IgD-negative memory B cell (primary cell): Measurements from ENCODE around the gene PI4K2A. TPM values are rescaled to one million over a fixed set of nuclear protein-coding genes. Genes with fewer than 3 reads are reported as not detected.

Experiments
- H3K27ac Mint-ChIP-seq, 3 donors: one replicate each; pipeline ENCODE4 v1.8.0; 2020 to 2022; ENCODE audit warnings: mild to moderate bottlenecking in 3 of 3, mixed read lengths in 3 of 3, moderate library complexity in 1 of 3
- H3K27me3 Mint-ChIP-seq: one replicate; pipeline ENCODE4 v1.8.0; 2021; ENCODE audit warnings: mixed read lengths
- H3K36me3 Mint-ChIP-seq: one replicate; pipeline ENCODE4 v1.8.0; 2020; ENCODE audit warnings: mild to moderate bottlenecking, mixed read lengths
- H3K4me1 Mint-ChIP-seq, 3 donors: one replicate each; pipeline ENCODE4 v1.8.0; 2020 to 2022; ENCODE audit warnings: mixed read lengths in 3 of 3, mild to moderate bottlenecking in 1 of 3
- H3K4me3 Mint-ChIP-seq, 4 donors: one replicate each; pipeline ENCODE4 v1.8.0; 2020 to 2022; ENCODE audit warnings: mild to moderate bottlenecking in 4 of 4, mixed read lengths in 4 of 4, moderate library complexity in 3 of 4
- H3K9me3 Mint-ChIP-seq, 3 donors: one replicate each; pipeline ENCODE4 v1.8.0; 2020 to 2021; ENCODE audit warnings: mixed read lengths in 3 of 3, mild to moderate bottlenecking in 1 of 3
- polyA plus RNA-seq: library from polyadenylated mRNA; unstranded; fragments of 300-500 nt; fragmentation: Illumina TruSeq; gene quantifications from one replicate; pipeline ENCODE4 v1.2.3, GENCODE V29; 2021

PI4K2A gene
- polyA plus RNA-seq = 10.0 TPM

GRCh38 chr10:97640174-97640867, at the start of gene PI4K2A:
Gene PI4K2A (plus strand): TSS chr10:97640671. CDS start chr10:97640743, 72 bp downstream.
- Mint-ChIP-seq H3K36me3 (peaks cover 7% of the 10 kb centered on the region), H3K27me3 (no peaks in the 10 kb centered on the region), H3K4me1 (peaks cover 6 to 21% (median 18%) of the 10 kb centered on the region in 3 donors), H3K4me3 (peak within 1 kb of the TSS; percentile 94 to 100 (median 98)), H3K9me3 (no peaks in the 10 kb centered on the region), H3K27ac (peak within 1 kb of the TSS; percentile 92 to 98 (median 96))

- H3K4me1 Mint-ChIP-seq = no peaks in the 10 kb centered on the region
- no peaks in the 10 kb centered on the region for H3K9me3 Mint-ChIP-seq
- H3K4me3 Mint-ChIP-seq = no peak overlapping the region
- no peak overlapping the region for H3K27ac Mint-ChIP-seq
- peaks cover 2% of the 10 kb centered on the region for H3K27me3 Mint-ChIP-seq
- no peaks in the 10 kb centered on the region for H3K36me3 Mint-ChIP-seq
Measured at GRCh38 chr10:97590748-97591495, 49.5 kb upstream of the PI4K2A start.

GRCh38 chr10:97593421-97593820, 47.0 kb upstream of the PI4K2A start:
- Mint-ChIP-seq H3K27ac (no peak overlapping the region), H3K4me1 (no peaks in the 10 kb centered on the region), H3K27me3 (peaks cover 2% of the 10 kb centered on the region), H3K36me3 (no peaks in the 10 kb centered on the region), H3K9me3 (no peaks in the 10 kb centered on the region), H3K4me3 (no peak overlapping the region)

GRCh38 chr10:97596101-97597082, 44.1 kb upstream of the PI4K2A start:
- H3K27me3 Mint-ChIP-seq = peaks cover 2% of the 10 kb centered on the region

GRCh38 chr10:97597778-97598177, 42.7 kb upstream of the PI4K2A start:
- H3K4me1 Mint-ChIP-seq = no peaks in the 10 kb centered on the region
- H3K4me3 Mint-ChIP-seq = no peak overlapping the region
- no peaks in the 10 kb centered on the region for H3K27me3 Mint-ChIP-seq
- no peaks in the 10 kb centered on the region for H3K36me3 Mint-ChIP-seq
- H3K27ac Mint-ChIP-seq = no peak overlapping the region
- no peaks in the 10 kb centered on the region for H3K9me3 Mint-ChIP-seq

More at GRCh38 chr10:97596101-97597082, 44.1 kb upstream of the PI4K2A start:
- no peak overlapping the region for H3K27ac Mint-ChIP-seq
- no peaks in the 10 kb centered on the region for H3K4me1 Mint-ChIP-seq
- H3K36me3 Mint-ChIP-seq = no peaks in the 10 kb centered on the region
- no peaks in the 10 kb centered on the region for H3K9me3 Mint-ChIP-seq
- no peak overlapping the region for H3K4me3 Mint-ChIP-seq

GRCh38 chr10:97598407-97599271, 41.8 kb upstream of the PI4K2A start:
- no peaks in the 10 kb centered on the region for H3K36me3 Mint-ChIP-seq
- peak overlapping the region in 1 of 3 donors; percentile 18 for H3K27ac Mint-ChIP-seq
- H3K4me3 Mint-ChIP-seq = no peak overlapping the region
- H3K4me1 Mint-ChIP-seq = no peaks in the 10 kb centered on the region
- no peaks in the 10 kb centered on the region for H3K27me3 Mint-ChIP-seq
- H3K9me3 Mint-ChIP-seq = no peaks in the 10 kb centered on the region

GRCh38 chr10:97599272-97599619, 41.2 kb upstream of the PI4K2A start:
- H3K36me3 Mint-ChIP-seq = no peaks in the 10 kb centered on the region
- no peaks in the 10 kb centered on the region for H3K27me3 Mint-ChIP-seq
- H3K27ac Mint-ChIP-seq = peak overlapping the region in 1 of 3 donors; percentile 18
- no peaks in the 10 kb centered on the region for H3K4me1 Mint-ChIP-seq
- no peaks in the 10 kb centered on the region for H3K9me3 Mint-ChIP-seq
- H3K4me3 Mint-ChIP-seq = no peak overlapping the region

GRCh38 chr10:97600616-97601015, 39.9 kb upstream of the PI4K2A start:
- H3K36me3 Mint-ChIP-seq = peaks cover under 1% of the 10 kb centered on the region
- H3K9me3 Mint-ChIP-seq = no peaks in the 10 kb centered on the region
- H3K4me1 Mint-ChIP-seq = no peaks in the 10 kb centered on the region
- no peak overlapping the region for H3K4me3 Mint-ChIP-seq
- H3K27me3 Mint-ChIP-seq = peaks cover 2% of the 10 kb centered on the region
- peak overlapping the region in 1 of 3 donors; percentile 13 for H3K27ac Mint-ChIP-seq

- H3K9me3 Mint-ChIP-seq = no peaks in the 10 kb centered on the region
- no peaks in the 10 kb centered on the region for H3K4me1 Mint-ChIP-seq
- H3K27me3 Mint-ChIP-seq = peaks cover 4% of the 10 kb centered on the region
- H3K36me3 Mint-ChIP-seq = peaks cover 2% of the 10 kb centered on the region
- no peak overlapping the region for H3K27ac Mint-ChIP-seq
- no peak overlapping the region for H3K4me3 Mint-ChIP-seq
Measured at GRCh38 chr10:97601268-97602215, 38.9 kb upstream of the PI4K2A start.

- no peak overlapping the region for H3K27ac Mint-ChIP-seq
- peaks cover 4% of the 10 kb centered on the region for H3K27me3 Mint-ChIP-seq
- no peaks in the 10 kb centered on the region for H3K9me3 Mint-ChIP-seq
- no peaks in the 10 kb centered on the region for H3K4me1 Mint-ChIP-seq
- no peak overlapping the region for H3K4me3 Mint-ChIP-seq
- H3K36me3 Mint-ChIP-seq = peaks cover 5% of the 10 kb centered on the region
Measured at GRCh38 chr10:97607095-97607636, 33.3 kb upstream of the PI4K2A start.

GRCh38 chr10:97608991-97609561, 31.4 kb upstream of the PI4K2A start:
- peaks cover 7% of the 10 kb centered on the region for H3K36me3 Mint-ChIP-seq
- H3K27me3 Mint-ChIP-seq = peaks cover 4% of the 10 kb centered on the region
- H3K9me3 Mint-ChIP-seq = no peaks in the 10 kb centered on the region
- H3K4me1 Mint-ChIP-seq = no peaks in the 10 kb centered on the region
- H3K4me3 Mint-ChIP-seq = no peak overlapping the region
- H3K27ac Mint-ChIP-seq = peak overlapping the region in 1 of 3 donors; percentile 89

GRCh38 chr10:97611473-97611872, 29.0 kb upstream of the PI4K2A start:
- Mint-ChIP-seq H3K4me1 (no peaks in the 10 kb centered on the region), H3K4me3 (no peak overlapping the region), H3K36me3 (peaks cover 5% of the 10 kb centered on the region), H3K27me3 (no peaks in the 10 kb centered on the region), H3K9me3 (no peaks in the 10 kb centered on the region), H3K27ac (no peak overlapping the region)

- H3K36me3 Mint-ChIP-seq = peaks cover 5% of the 10 kb centered on the region
- H3K27ac Mint-ChIP-seq = no peak overlapping the region
- H3K4me1 Mint-ChIP-seq = no peaks in the 10 kb centered on the region
- no peaks in the 10 kb centered on the region for H3K27me3 Mint-ChIP-seq
- no peaks in the 10 kb centered on the region for H3K9me3 Mint-ChIP-seq
- H3K4me3 Mint-ChIP-seq = no peak overlapping the region
Measured at GRCh38 chr10:97612386-97612785, 28.1 kb upstream of the PI4K2A start.
